ENCODE results near the gene TULP4.

Gene TULP4

DNA sequence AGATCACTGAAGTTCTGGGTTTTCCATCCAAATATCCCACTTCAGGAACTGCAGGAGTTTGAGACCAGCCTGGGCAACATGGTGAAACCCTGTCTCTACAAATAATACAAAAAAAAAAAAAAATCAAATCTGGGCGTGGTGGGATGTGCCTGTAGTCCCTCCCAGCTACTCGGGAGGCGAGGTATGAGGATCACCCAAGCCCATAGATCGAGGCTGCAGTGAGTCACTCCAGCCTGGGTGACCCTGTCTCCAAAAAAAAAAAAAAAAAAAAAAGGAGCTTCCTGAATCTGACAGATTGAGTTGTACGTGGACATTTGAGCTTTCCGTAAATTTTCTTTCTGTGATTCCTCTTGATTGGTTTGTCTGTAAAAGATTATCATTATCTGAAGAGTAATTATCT lies 55.6 kb downstream of the TULP4 start:
- no peak overlapping the region for H3K4me3 ChIP-seq (ENCODE audit: low read depth, low read length)
- TF ChIP-seq, protein P1, sequence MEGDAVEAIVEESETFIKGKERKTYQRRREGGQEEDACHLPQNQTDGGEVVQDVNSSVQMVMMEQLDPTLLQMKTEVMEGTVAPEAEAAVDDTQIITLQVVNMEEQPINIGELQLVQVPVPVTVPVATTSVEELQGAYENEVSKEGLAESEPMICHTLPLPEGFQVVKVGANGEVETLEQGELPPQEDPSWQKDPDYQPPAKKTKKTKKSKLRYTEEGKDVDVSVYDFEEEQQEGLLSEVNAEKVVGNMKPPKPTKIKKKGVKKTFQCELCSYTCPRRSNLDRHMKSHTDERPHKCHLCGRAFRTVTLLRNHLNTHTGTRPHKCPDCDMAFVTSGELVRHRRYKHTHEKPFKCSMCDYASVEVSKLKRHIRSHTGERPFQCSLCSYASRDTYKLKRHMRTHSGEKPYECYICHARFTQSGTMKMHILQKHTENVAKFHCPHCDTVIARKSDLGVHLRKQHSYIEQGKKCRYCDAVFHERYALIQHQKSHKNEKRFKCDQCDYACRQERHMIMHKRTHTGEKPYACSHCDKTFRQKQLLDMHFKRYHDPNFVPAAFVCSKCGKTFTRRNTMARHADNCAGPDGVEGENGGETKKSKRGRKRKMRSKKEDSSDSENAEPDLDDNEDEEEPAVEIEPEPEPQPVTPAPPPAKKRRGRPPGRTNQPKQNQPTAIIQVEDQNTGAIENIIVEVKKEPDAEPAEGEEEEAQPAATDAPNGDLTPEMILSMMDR (IDR thresholded peaks at IDR 0.05; ENCODE audit: low read depth, low read length, missing control alignments) = no peak
- DNase-seq (ENCODE audit: low read depth) = no peak

DNA sequence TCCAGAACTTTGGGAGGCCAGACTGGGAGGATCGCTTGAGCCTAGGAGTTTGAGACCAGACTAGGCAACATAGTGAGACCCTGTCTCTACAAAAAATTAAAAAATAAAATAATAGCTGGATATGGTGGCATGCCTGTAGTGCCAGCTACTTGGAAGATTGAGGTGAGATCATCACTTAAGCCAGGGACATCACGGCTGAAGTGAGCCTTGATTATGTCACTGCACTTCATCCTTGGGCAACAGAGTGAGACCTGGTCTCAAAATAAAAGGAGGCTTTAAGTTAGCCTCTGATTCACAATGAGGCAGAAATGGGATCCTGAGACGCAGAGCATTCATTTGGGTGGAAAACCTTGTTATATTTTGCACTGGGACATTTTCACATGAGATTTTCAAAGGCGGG lies 57.0 kb downstream of the TULP4 start:
- H3K4me3 ChIP-seq (ENCODE audit: low read depth, low read length) = no peak overlapping the region
- TF ChIP-seq, protein P1 (IDR thresholded peaks at IDR 0.05; ENCODE audit: low read depth, low read length, missing control alignments) = no peak
- no peak for DNase-seq (ENCODE audit: low read depth)

- no peak overlapping the region for H3K4me3 ChIP-seq (ENCODE audit: low read depth, low read length)
- TF ChIP-seq, protein P1 (IDR thresholded peaks at IDR 0.05; ENCODE audit: low read depth, low read length, missing control alignments) = no peak
- no peak for DNase-seq (ENCODE audit: low read depth)
Measured at GRCh38 chr6:158370805-158371204, 58.5 kb downstream of the TULP4 start.

DNA sequence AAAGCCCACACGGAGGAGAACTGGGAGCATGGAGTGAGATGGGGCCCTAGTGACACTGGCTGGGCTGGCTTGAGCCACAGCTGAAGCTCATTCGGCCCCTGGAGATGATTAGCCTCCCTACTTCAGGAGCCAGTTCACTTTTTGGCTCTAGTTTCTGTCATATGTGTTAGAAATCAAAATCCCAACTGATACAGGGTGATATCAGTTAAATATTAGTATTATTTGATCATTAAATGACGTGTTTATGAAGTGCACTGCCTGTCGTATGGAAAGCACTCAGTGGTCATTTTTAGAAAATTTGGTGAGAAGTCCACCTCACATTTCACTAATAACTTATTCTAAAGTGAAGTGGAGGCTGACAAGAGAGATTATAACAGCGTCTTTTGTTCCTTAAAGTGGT lies 59.0 kb downstream of the TULP4 start:
- DNase-seq (ENCODE audit: low read depth) = no peak
- TF ChIP-seq, protein P1 (IDR thresholded peaks at IDR 0.05; ENCODE audit: low read depth, low read length, missing control alignments) = no peak
- H3K4me3 ChIP-seq (ENCODE audit: low read depth, low read length) = no peak overlapping the region

DNA sequence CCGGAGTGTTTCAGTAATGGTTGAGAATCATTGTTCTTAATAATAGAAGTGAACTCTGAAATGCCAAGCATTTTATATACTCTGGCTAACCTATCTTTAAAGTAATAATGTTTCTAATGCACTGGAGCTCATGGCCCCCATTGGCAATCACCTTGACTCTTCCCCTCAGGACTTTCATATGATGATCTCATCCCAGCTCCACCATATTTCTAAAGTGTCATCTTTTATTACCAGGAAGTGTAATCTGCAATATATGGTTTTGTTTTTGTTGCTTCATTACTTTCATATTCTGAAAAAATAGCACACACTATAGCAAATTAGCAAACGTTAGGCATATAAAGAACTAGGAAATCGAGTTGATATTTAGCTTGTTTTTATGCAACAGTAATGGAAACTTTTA lies 60.3 kb downstream of the TULP4 start:
- DNase-seq (ENCODE audit: low read depth) = no peak
- no peak overlapping the region for H3K4me3 ChIP-seq (ENCODE audit: low read depth, low read length)
- TF ChIP-seq, protein P1 (IDR thresholded peaks at IDR 0.05; ENCODE audit: low read depth, low read length, missing control alignments) = no peak

DNA sequence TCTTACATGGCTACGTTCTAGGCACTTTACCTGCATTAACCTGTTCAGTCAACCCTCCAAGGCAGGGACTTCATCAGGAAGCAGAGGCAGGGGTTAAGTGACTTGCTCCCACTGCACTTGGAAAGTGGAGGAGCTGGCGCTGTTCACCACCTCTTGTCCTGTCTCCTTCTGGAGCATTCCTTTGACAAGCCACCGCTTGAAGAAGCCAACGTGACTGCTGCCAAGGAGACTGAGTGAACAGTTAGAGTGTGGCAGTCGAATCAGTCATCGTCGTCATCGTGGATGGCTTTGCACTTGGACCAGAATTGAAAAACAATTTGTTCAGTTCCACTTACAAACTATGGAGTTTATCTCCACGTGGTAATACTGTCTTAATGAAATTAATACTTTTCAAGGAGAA lies 60.9 kb downstream of the TULP4 start:
- TF ChIP-seq, protein P1 (IDR thresholded peaks at IDR 0.05; ENCODE audit: low read depth, low read length, missing control alignments) = no peak
- H3K4me3 ChIP-seq (ENCODE audit: low read depth, low read length) = no peak overlapping the region
- DNase-seq (ENCODE audit: low read depth) = no peak

DNA sequence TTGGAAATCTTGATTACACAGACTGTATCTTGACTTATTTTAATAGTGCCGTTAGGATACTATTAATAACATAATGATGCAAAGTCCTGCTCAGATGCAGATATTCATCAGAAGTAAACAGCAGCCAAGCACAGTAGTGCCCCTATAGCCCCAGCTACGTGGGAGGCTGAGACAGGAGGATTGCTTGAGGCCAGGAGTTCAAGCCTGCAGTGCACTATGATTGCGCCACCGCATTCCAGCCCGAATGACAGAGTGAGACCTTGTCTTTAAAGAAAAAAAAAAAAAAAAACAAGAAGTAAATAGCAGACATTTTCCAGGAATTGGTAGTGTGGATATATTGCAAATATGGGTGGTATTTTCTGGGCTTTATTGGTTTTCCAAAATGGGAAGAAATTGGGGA lies 61.8 kb downstream of the TULP4 start:
- TF ChIP-seq, protein P1 (IDR thresholded peaks at IDR 0.05; ENCODE audit: low read depth, low read length, missing control alignments) = no peak
- no peak for DNase-seq (ENCODE audit: low read depth)
- H3K4me3 ChIP-seq (ENCODE audit: low read depth, low read length) = no peak overlapping the region
